Heart left ventricle (tissue), 13 donors: ENCODE data around the gene RACGAP1.

Experiments used
- POLR2A ChIP-seq, 2 donors: fragments of 450-650 bp; IDR thresholded peaks; one replicate each; pipeline ENCODE4 v1.6.1; 2017; ENCODE audit warnings: antibody characterized with exemption in 2 of 2, mild to moderate bottlenecking in 2 of 2, moderate library complexity in 2 of 2
- TF ChIP-seq, protein P1 (sequence below), 12 donors: fragments of 200-600 bp; sonication (generic) in 4 of 12; IDR thresholded peaks; one replicate each; pipeline versions ENCODE4 v1.5.0 to v1.8.0; 2018 to 2022; ENCODE audit warnings: antibody characterized with exemption in 12 of 12, mild to moderate bottlenecking in 5 of 12
- donor health status: ischemic (EF 13 %, LVEDD 7.1; RV severe dilation, severe dysfunction).
- donor health status: DM: no; HTN: yes; CAD: no.
- donor health status: DM: no; HTN: no; CAD: no.
- donor health status: ischemic (EF 25% LVEDD 6.9; RV normal size, moderate dysfunction).
- donor health status: ischemic (EF 25% LVEDD 5.7; RV mildly dilated, moderate dysfunction).
- donor health status: ischemic (EF 35%, LVEDD 5.7; RV mildly dilated, moderate dysfunction).
- donor health status: nonischemic (EF 11% LVEDD 7.7; RV severe dilation, severe dysfunction).
- donor health status: DM: yes; HTN: yes; CAD: no.
- donor health status: PGD.
- donor health status: ischemic (EF 29% LVEDD 5.4; RV normal size, mild dysfunction).
- donor health status: nonischemic (EF 23%, LVEDD 6.1; RV moderate dilation, normal function).

DNA sequence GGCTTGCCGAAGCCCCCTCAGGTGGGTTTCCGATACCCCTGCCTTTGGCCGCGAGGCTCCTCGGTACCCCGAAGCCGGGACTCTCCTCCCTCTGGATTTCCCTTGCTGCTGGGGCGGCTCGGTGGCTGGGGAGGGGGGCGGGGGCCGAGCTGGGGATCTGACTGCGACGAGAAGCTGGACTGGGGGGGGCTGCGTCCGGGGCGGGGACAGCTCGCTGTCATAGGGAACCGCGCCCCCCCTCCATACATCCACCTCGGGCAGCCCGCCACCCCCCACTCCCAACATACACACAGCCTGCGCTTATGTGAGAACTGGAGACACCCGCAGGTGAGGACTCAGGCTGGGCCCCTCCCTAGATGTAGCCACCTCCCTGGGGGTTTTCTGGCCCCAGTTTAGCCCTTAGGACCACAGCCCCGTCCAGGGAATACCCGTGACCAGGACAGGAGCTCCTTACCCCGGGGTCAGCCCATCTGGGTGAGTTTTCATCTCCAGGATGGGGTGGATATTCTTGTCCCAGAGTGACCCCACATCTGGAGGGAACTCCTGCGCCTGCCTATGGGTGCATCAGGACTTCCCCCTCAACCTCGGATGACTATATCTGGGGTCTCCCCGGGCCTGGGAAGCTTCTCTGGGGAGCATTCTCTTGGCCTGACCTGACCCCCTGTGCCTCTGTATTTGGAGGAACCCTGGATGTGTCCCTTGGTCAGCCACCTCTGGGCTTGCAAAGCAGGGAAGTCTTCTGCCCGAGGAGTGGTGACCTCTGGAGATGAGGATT, 32.8 kb upstream of the RACGAP1 start:
- TF ChIP-seq, protein P1, sequence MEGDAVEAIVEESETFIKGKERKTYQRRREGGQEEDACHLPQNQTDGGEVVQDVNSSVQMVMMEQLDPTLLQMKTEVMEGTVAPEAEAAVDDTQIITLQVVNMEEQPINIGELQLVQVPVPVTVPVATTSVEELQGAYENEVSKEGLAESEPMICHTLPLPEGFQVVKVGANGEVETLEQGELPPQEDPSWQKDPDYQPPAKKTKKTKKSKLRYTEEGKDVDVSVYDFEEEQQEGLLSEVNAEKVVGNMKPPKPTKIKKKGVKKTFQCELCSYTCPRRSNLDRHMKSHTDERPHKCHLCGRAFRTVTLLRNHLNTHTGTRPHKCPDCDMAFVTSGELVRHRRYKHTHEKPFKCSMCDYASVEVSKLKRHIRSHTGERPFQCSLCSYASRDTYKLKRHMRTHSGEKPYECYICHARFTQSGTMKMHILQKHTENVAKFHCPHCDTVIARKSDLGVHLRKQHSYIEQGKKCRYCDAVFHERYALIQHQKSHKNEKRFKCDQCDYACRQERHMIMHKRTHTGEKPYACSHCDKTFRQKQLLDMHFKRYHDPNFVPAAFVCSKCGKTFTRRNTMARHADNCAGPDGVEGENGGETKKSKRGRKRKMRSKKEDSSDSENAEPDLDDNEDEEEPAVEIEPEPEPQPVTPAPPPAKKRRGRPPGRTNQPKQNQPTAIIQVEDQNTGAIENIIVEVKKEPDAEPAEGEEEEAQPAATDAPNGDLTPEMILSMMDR (IDR thresholded peaks at IDR 0.05), result no peak
- TF ChIP-seq POLR2A (IDR thresholded peaks at IDR 0.05), result no peak
